Stimulated activated CD4-positive, alpha-beta T cell treated with anti-CD3 and anti-CD28 coated beads, Interleukin-4, amount 100 ng/mL, for 48 hours (primary cell): ENCODE measurements around the gene TTC17.
"Not testable (repeated sequence)": the region's sequence is repeated elsewhere in the genome, so short reads cannot be mapped to it uniquely, and the experiment has no call there.

Experiments used
- DNase-seq, 2 donors: peaks; one replicate each; pipeline ENCODE4 v3.0.0-alpha.2; 2020; ENCODE audit warnings: low read depth in 2 of 2

The TTC17 gene

GRCh38 chr11:43459246-43459645, 100.5 kb downstream of the TTC17 start:
- DNase-seq = no peak

- DNase-seq = no peak
Observed at GRCh38 chr11:43462359-43462758, 103.6 kb downstream of the TTC17 start.

- DNase-seq = no peak
Observed at GRCh38 chr11:43467958-43468357, 109.2 kb downstream of the TTC17 start.

- DNase-seq = not testable (repeated sequence)
Observed at GRCh38 chr11:43477491-43477890, 118.8 kb downstream of the TTC17 start.

GRCh38 chr11:43486141-43486540, 127.4 kb downstream of the TTC17 start:
- DNase-seq = no peak

- DNase-seq = no peak
Observed at GRCh38 chr11:43489869-43490465, 131.2 kb downstream of the TTC17 start.

GRCh38 chr11:43492701-43493100, 134.0 kb downstream of the TTC17 start:
- no peak for DNase-seq

GRCh38 chr11:43493431-43493830, 134.7 kb downstream of the TTC17 start:
- DNase-seq = no peak

- no peak for DNase-seq
Observed at GRCh38 chr11:43497144-43497543, 138.4 kb downstream of the TTC17 start.

- no peak for DNase-seq
Observed at GRCh38 chr11:43498561-43498960, 139.8 kb downstream of the TTC17 start.

- no peak for DNase-seq
Observed at GRCh38 chr11:43503417-43503816, 144.7 kb downstream of the TTC17 start.

GRCh38 chr11:43504316-43504950, 145.7 kb downstream of the TTC17 start:
- DNase-seq = peak in 1 of 2 donors; percentile 2

GRCh38 chr11:43505171-43505570, 146.5 kb downstream of the TTC17 start:
- no peak for DNase-seq

GRCh38 chr11:43507171-43507570, 148.5 kb downstream of the TTC17 start:
- no peak for DNase-seq

GRCh38 chr11:43508511-43508918, 149.8 kb downstream of the TTC17 start:
- no peak for DNase-seq

GRCh38 chr11:43511959-43512358, 153.2 kb downstream of the TTC17 start:
- no peak for DNase-seq

GRCh38 chr11:43515090-43515489, 156.4 kb downstream of the TTC17 start:
- no peak for DNase-seq

GRCh38 chr11:43516316-43516850, 157.7 kb downstream of the TTC17 start:
- no peak for DNase-seq

GRCh38 chr11:43517518-43517917, 158.8 kb downstream of the TTC17 start:
- DNase-seq = no peak

- DNase-seq = no peak
Observed at GRCh38 chr11:43518408-43519160, 159.9 kb downstream of the TTC17 start.

GRCh38 chr11:43521471-43521870, 162.8 kb downstream of the TTC17 start:
- DNase-seq = no peak

GRCh38 chr11:43523632-43524031, 164.9 kb downstream of the TTC17 start:
- no peak for DNase-seq

- no peak for DNase-seq
Observed at GRCh38 chr11:43532041-43532440, 173.3 kb downstream of the TTC17 start.
